NOMO-1 (cell line): ENCODE data around the gene APP.

ENCODE experiments used
- DNase-seq, 2 experiments: peaks; one replicate each; lab custom pipeline; 2025; ENCODE audit not compliant: unreplicated experiment in 2 of 2; lab: John Stamatoyannopoulos, UW

APP gene

DNA sequence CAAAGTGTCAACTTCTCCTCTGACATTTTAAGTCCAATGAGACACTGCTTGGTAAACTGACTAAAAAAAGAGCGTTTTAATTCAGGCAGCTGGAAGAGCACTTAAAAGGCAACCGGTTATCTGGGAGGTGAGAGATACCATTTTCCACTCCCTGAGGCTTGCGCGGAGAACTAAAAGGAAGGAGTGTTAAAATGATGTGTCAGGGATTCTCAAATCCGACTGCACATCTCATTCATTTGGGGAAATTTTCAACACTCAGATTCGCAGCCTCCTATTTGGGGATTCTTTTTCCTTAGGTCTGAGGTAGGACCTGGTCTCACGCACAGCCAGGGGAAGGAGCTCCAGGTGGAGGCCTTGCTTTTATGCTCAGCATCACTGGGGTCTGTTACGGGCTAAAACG is 281.9 kb downstream of the APP start:
- DNase-seq = no peak

DNA sequence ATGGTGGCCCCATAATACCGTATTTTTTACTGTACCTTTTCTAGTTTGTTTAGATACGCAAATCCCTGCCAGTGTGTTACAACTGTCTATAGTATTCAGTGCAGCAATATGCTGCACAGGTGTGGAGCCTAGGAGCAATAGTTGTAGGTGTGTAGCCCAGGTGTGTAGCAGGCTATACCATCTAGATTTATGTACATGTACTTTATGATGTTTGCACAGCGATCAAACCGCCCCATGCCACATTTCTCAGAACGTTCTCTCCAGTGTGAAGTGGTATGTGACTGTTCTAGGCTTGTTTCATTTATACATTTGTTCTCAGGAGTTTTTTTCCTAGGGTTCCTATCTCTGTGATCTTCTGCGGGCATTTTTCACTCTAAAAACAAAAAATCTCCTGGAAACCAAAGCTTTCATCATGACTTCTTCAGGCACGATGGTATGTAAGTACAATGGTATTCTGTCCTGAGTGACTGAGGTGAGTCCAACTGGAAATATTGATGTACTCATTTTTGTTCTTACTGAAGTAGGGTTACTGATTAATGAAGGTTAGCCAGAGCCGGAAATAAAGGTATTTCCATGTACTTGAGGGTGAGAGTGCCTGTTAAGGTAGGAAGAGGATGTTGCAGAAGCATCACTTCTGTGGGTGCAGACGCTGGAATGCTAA is 282.8 kb downstream of the APP start:
- DNase-seq = no peak

DNA sequence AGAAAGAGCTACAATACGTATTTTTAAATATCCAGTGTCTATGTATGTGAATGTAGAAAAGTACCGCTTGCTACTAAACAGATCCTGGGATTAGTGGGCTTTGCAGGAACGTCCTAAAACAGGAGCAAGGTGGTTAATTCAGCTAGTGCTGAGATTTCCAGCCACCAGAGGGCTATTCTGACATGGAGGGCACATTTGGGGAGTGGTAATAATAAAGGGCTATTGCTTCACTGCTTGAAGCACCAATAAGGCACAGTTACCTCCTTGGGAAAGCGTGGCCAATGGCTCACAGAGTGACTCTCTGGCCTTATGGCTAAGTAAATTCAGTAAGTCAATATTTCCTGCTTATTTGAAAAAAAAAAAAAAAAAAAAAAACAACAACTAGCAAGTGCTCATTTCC is 283.4 kb downstream of the APP start:
- no peak for DNase-seq

DNA sequence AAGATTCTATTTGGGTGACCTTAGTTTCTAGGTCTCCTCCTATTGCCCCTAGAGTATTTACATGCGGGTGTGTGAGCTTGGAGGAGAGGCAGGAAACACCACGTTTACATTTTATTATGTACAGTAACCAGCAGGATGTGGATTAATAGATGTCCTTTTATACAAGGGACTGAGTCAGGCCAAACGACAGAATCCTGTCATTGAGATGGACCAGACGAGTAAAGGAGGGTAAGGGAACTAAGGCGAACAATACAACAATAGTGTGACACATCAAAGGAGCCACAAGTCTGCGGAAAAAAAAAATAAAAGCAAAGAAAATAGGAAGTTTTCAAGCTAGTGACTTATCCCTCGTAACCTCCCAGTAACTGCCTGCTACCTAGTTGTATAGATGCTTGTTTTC is 284.7 kb downstream of the APP start:
- no peak for DNase-seq

DNA sequence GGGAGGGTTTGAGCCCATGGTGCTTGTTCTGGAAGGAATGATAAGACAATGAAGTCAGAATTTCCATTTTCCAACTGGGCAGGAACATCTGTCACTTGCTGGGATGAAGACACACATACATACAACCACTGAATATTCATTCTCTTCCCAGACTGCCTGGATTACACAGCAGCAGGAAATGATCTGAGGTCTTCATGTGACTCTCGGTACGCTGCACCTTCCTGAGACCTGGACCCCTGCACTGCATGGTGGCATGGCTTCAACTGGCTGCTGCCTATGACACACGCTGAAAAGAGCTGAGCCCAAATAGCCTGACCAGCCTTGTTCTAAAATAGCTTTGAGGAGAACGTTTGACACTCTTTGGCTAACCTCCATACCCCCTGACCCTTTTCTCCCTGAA is 285.2 kb downstream of the APP start:
- no peak for DNase-seq

DNA sequence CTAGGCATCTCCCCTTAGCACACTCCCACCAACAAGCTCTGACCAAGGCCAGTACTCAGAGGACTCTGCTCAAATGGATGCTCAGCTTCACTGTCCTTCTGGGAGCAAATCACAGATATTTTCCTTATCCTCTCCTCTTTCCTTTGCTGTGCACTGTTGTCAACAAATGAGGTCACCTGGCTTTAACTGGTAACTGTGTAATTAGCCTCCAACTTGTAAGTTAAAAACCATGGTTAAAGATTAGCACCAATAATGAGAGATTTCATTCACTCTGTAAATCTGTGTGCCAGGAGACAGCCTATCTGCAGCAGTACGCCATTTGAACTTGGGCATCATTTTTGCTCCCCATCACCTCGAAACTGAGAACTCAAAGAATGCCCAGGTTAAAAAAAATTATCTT is 286.3 kb downstream of the APP start:
- no peak for DNase-seq

DNA sequence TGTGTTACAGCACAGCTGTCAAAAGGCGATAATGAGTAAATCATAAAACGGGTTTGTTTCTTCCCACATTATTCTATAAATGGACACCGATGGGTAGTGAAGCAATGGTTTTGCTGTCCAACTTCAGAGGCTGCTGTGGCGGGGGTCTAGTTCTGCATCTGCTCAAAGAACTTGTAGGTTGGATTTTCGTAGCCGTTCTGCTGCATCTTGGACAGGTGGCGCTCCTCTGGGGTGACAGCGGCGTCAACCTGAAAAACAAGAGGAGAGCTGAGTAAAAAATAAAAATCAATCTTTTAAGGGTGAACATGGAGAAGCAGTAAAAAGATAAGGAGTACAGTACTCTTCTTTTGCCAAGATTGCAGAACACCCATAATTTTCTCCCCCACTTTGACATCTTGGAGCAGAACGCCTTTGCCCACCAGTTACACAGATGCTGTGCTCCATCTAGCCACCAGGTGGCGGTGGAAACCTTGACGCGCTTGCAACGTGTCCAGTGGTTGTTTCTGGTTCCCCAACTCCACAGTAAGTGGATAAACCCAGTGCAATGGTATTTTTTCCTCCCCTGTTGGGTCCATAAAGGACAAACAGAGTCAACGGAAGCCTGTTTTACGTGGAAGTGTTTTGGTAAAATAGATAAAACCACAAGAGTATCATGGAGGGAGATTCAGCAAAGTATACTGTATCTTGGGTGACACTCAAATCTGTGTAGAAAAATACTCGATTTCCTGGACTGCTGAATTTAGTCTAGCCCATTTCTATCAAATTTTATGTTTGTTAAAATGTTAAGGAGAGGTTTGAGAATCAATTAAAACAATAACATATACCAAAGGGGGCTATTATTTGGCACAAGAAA is 288.8 kb downstream of the APP start:
- DNase-seq = peak; percentile 49 to 56

DNA sequence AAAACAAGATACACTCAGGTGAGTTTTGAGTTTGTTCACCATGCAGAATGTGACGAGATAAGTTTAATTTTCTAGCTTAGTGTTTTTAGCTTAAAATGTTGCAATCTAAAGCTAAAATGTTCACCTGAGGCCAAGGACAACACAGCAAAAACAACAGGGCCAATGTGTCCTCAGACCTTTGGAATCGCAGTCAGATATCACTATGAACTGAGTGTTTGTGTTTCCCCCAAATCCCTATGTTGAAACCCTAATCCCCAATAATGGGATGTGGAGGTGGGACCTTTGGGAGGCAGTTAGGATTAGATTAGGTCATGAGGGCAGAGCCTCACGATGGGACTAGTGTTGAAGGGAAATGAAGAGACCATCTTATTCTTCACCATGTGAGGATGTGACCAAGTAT is 291.4 kb downstream of the APP start:
- DNase-seq = no peak

DNA sequence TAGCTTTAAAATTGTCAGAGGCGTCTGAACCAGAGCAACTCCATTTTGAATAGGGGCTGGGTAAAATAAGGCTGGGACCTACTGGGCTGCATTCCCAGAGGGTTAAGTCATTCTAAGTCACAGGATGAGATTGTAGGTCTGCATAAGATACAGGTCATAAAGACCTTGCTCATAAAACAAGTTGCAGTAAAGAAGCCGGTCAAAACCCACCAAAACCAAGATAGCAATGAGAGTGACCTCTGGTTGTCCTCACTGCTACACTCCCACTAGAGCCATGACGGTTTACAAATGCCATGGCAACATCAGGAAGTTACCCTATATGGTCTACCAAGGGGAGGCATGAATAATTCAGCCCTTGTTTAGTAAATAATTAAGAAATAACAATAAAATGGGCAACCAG is 292.2 kb downstream of the APP start:
- no peak for DNase-seq

DNA sequence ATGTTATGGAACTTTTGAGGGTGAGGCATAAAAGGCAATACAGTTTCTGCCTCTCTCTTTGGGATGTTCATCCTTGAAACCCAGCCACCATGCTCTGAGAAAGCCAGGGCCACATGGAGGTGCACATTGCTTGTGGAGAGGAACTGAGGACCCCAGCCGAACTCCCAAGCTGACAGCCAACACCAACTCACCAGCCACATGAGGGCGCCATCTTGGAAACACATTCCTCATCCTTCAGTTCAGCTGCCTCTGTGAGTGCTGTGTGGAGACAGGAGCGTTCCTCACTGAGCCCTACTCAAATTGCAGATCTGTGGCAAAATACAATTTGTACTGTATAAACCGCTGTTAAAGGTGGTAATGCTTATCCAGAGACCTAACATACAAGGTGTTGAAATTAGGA is 298.3 kb downstream of the APP start:
- DNase-seq = no peak

DNA sequence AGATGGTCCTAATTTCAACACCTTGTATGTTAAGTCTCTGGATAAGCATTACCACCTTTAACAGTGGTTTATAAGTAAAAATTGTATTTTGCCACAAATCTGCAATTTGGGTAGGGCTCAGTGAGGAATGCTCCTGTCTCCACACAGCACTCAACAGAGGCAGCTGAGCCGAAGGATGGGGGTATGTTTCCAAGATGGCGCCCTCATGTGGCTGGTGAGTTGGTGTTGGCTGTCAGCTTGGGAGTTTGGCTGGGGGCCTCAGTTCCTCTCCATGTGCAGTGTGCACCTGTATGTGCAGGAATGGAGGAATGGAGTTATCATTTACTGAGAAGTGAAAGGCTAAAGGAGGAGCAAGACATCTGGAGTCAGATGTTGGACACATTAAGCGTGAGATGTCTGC is 299.0 kb downstream of the APP start:
- no peak for DNase-seq

DNA sequence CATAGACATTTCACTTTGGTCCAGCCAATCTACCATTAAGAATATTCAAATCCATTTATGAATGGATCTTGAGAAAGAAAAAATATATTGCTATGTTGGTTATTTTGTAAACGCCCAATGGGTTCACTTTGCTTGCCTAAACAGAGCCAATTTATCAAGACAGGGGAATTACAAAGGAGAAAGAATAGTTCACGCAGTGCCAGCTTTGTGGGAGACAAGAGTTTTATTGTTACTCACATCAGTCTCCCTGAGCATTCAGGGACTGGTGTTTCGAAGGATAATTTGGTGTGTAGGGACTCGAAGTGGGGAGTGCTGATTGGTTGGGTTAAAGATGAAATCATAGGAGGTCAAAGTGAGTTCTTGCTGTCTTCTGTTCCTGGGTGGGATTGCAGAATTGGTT is 300.5 kb downstream of the APP start:
- DNase-seq = no peak

DNA sequence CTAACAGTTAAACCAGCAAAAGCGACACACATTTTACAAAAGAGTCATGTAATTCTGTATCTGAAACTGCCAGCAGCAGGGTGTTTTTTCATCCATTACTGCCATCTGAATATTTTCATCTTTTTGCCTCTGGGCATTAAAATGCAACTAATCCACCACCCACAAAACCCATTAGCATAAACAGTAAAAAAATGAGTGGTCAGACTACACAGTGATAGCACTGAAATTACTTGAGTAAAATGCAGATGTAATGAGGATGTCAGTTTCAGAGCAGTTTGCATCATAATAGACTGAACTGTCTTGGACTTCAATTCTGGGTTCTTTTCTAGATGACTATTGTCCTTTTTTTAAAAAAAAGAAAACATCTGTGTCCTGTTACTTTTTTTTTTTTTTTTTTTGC is 303.5 kb downstream of the APP start:
- no peak for DNase-seq

DNA sequence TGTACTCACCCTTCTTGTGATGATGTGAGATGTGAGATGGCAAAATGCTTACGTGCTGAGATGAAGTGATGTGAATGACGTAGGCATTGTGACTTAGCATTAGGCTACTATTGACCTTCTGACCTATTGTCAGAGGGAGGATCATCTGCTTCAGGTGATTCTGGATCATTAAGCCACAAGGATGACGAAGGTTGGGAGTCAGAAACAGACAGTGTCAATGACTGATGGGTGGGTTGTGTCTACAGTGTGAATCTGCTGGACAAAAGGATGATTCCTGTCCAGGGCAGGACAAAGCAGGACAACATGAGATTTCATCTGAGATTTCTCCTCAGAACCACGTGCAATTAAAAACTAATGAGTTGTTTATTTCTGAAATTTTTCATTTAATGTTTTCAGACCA is 306.8 kb downstream of the APP start:
- no peak for DNase-seq

DNA sequence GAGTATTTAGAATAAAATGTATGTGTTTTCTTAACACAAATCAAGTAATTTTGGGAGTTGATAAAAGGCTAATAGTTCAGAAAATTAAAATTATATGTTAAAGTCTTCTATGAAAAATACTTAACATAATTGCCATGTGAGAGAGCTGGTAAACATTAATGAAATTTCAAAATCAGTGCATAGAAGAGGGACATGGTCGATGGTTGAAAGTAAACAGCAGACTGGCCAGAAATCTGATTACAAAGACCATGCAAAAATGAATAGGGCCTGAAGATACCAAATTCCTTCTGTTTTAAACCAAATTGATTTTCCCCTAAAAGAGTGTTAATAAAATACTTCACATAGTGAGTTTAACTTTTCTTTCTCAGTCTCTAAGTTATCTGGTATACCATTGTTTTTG is 307.5 kb downstream of the APP start:
- no peak for DNase-seq

DNA sequence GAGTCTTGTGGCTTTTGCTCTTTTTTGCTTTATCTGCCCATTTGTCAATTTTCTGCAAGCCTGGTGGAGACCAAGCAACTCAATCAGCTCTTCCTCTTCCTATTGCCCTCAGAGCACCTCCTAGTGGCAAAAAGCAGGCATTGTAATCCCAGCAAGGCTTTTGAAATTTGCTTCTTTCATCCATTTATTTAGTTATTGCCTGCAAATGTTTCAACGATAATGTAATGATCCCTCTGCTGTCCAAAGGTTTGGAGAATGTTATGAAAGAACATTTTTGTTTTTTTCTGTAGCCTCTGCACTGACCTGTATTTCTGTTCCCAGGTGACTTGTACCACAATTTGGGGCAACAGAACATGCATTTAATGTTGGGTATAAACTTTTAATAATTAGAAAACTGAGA is 308.0 kb downstream of the APP start:
- DNase-seq = peak in 1 of 2 experiments; percentile 25

DNA sequence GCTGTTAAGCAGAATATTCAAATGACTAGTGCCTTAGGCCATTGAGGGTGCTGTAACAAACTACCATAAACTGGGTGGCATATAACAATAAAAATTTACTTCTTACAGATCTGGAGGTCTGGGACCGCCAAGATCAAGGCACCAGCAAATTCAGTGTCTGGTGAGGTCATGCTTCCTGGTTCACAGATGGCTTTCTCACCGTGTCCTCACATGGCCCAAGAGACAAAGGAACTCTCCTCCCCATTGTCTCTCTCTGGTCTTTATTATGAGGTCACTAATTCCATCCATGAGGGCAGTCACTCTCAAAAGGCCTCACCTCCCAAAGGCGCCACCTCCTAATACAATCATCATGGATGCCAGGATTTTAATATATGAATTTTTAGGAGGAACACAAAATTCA is 308.5 kb downstream of the APP start:
- no peak for DNase-seq

DNA sequence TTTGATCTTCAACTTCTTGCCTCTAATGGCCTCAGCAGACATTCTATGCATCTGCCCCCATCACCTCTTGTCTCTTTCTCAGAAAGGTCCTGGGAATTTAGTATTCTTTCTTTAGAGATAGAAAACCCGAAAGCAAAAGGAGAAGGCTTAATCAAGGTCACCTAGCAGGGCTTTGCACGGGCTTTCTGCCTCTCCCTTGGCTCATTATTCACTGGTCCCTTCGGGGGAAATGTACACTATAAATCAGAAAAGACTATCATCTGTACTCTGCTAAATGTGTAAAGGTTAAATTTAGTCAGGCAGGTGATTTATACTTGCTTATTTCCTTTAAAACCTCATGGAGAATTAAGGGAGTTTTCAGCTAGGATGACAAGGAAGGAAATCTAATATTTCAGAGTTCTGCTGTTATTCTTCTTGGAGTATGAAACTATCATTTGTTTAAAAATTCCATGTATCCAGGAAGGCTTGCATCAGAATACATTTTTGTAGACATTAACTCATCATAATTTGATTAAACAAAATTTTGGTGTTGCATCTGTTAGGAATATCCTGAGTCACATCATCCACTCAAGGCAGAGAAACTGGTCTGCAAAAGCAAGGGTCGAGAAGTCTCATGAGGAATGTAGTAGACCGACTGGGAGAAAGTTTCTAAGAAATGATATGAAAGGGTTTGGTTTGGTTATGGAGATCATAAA is 311.2 kb downstream of the APP start:
- DNase-seq = no peak

DNA sequence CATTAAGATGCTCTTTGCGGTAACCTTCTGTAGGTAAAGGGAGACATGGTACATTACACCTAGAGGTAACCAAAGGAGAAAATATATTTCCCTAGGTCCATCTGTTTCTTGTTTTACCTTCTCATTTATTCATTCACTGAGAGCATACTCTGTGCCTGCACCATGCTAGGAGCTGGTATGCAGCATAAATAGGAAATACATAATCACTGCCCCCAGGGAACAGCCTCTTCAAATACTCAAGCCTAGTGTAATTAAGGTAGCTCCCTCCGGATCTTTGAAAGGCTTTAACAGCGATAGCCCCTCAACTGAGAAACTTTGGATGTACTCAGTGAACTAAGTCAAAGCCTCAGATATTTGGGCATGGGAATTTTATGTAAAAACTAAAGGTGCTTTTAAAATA is 312.2 kb downstream of the APP start:
- DNase-seq = no peak

DNA sequence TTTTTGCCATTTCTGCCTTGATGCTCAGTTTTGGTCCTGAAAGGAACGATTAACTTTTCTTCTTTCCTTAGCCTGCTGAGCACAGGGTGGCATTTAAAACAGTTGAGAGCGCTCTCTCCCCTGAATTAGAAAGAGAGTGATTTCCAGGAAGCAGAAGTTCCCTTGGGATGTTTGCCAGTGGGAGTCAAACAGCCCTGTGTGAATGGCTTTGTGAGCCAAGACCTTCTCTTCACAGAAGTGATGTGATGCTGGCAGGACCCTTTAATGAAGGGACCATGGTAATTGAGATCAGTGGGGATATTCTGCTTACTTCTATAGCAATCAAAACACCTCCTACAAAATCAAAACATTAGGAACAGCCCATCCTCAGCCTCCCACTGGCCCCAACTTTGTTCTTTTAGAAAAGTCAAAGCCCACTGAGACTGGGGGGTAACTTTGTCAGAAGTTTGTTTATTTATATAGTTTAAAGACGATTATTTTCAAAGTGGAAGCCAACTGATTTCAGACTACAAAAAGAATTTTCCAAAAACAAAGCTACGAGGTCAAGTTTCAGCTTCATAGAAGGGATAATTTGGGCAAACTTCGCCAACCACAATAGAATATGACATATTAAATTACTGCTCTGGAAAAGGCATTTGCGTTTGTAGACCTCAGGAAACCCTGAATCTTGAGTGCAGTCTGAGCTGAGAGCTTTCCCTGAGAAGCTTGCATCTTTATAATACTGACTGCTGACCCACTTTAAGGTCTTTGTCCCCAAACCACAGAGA is 313.1 kb downstream of the APP start:
- DNase-seq = no peak

DNA sequence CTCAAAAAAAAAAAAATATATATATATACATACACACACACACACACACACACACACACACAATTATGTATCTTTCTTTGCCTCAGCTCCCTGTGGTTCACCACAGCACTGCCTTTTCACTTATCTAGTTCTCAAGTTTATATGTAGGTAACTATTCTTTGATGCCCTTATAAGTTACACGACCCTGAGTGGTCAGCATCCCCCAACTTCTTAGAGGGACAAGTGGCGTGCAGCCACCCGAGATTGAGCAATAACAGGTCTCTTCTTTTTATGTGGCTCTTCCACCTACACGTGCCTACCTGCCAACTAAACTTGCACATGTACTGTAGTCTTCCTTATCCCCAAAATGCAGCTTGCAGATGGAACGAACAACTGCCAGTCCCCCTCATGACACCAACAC is 315.0 kb downstream of the APP start:
- no peak for DNase-seq
